ENCODE data around the gene TRIM73.
"Not testable (repeated sequence)": the region's sequence is repeated elsewhere in the genome, so short reads cannot be mapped to it uniquely, and the experiment has no call there.

The TRIM73 gene

DNA sequence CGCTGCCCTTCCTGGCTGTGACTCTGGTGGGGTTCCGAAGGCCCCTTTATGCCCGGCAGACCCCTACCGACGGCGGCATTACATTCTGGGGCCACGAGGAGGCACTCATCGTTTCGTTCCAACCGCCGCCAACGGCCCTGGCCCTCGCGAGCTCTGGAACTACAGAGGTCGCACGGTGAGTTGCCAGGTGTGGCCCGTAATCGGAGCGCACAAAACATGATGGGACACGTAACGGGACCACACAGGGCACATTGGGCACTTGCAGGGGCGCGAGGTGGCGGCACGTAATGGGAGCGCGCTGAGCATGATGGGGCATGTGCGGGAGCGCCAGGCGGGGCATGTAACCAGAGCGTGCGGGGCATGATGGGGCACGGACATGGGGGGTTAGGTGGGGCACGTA, at the start of gene TRIM73:
Gene TRIM73, plus strand, starts transcription at position 301 of the 400 bp plus-strand sequence. CDS start 3,305 bp downstream, outside the sequence.
- DNase-seq; intact Hi-C loops (cut with DNase I): not testable (repeated sequence)

GRCh38 chr7:75358671-75359541, 36.5 kb upstream of the TRIM73 start:
- intact Hi-C loops (cut with DNase I), result not testable (repeated sequence)
- peak in 20 of 42 donors; percentile 0 to 37 (median 10) for DNase-seq

GRCh38 chr7:75359542-75359848, 35.9 kb upstream of the TRIM73 start:
- peak in 1 of 42 donors; percentile 2 for DNase-seq
- intact Hi-C loops (cut with DNase I), result not testable (repeated sequence)

- DNase-seq; intact Hi-C loops (cut with DNase I): not testable (repeated sequence)
Measured at GRCh38 chr7:75364079-75364478, 31.4 kb upstream of the TRIM73 start.

- DNase-seq; intact Hi-C loops (cut with DNase I): not testable (repeated sequence)
Measured at GRCh38 chr7:75366643-75367042, 28.8 kb upstream of the TRIM73 start.

DNA sequence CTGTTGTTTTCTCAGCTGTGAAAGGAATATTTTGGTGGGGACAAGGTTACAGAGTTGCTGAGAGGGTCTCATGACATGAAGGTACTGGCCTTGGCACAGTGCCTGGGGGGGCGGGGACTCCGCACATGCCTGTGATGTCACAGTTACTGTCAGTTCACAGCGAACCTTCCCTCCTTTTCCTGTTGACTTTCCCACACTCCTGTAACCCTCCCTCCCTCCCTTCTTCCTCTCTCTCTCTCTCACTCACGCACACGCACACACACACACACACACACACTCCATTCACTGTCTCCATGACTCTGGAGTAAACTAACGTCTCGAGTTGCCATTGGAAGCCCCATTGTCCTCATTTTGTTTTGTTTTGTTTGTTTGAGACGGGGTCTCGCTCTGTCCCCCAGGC, 28.1 kb upstream of the TRIM73 start:
- DNase-seq; intact Hi-C loops (cut with DNase I): not testable (repeated sequence)

- DNase-seq; intact Hi-C loops (cut with DNase I): not testable (repeated sequence)
Measured at GRCh38 chr7:75374144-75374518, 21.3 kb upstream of the TRIM73 start.

GRCh38 chr7:75374519-75375317, 20.7 kb upstream of the TRIM73 start:
- DNase-seq; intact Hi-C loops (cut with DNase I): not testable (repeated sequence)

DNA sequence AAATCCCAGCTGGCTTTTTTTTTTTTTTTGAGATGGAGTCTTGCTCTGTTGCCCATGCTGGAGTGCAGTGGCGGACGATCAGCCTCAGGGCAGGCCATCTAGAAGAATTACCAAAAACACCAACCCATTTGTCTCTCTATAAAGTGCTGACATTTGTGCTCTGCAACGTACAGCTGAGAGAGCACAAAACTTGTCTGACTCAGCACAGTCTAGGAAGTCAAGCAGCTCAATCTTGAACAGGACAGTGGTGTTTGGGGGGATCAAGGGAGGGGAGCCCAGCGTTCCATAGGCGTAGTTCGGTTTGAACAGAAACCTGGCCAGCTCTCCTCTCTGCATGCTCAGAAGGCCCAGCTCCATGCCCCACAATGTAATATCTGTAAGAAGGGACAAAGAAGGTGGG, 2.2 kb upstream of the TRIM73 start:
- DNase-seq; intact Hi-C loops (cut with DNase I): not testable (repeated sequence)

DNA sequence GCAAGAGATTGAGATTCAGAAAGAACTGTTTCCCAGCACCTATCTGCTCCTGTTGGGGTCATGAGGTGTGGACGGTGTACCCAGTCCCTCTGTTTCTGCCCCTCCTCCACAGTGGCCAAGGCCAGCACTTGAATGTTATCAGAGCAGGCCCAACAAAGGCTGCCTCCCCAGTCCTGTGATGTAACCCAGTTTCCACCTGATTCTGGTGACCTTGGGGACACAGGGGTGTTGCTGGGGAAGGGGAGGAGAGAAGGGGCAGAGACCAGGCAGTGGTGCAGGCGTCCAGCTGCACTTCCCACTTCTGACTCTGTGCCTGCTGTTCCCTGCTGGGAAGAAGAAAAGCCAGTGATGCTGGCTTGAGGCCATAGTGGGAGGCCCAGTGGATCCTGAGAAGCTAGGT, 2.4 kb downstream of the TRIM73 start:
- intact Hi-C loops (cut with DNase I); DNase-seq: not testable (repeated sequence)

DNA sequence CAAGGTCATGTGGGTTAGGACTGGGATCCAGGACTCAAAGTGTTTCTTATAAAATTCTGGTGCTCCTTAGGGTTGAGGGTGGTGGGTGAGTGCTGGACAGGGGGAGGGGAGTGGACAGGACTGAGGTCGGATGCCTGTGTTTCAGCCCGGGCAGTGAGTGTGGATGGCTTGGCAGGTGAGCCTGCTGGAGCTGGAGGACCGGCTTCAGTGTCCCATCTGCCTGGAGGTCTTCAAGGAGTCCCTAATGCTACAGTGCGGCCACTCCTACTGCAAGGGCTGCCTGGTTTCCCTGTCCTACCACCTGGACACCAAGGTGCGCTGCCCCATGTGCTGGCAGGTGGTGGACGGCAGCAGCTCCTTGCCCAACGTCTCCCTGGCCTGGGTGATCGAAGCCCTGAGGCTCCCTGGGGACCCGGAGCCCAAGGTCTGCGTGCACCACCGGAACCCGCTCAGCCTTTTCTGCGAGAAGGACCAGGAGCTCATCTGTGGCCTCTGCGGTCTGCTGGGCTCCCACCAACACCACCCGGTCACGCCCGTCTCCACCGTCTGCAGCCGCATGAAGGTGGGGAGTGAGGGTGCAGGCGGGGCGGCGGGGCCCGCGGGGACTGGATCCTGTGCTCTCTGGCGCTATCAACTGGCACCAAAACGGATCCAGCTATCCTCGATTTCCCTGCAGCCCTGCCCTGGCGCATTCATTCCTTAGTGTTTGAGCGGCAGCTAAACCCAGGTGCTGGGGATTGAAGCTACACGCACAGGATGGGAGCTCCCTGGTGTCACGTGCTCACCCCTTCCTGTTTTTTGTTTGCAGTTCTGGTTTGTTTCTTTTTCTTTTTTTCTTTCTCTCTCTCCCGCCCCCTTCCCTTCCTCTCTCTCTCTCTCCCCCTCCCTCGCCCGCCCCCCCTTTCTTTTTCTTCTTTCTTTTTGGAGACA, 3.6 kb downstream of the TRIM73 start:
- DNase-seq; intact Hi-C loops (cut with DNase I): not testable (repeated sequence)

GRCh38 chr7:75400575-75400974, 5.1 kb downstream of the TRIM73 start:
- intact Hi-C loops (cut with DNase I); DNase-seq: not testable (repeated sequence)

DNA sequence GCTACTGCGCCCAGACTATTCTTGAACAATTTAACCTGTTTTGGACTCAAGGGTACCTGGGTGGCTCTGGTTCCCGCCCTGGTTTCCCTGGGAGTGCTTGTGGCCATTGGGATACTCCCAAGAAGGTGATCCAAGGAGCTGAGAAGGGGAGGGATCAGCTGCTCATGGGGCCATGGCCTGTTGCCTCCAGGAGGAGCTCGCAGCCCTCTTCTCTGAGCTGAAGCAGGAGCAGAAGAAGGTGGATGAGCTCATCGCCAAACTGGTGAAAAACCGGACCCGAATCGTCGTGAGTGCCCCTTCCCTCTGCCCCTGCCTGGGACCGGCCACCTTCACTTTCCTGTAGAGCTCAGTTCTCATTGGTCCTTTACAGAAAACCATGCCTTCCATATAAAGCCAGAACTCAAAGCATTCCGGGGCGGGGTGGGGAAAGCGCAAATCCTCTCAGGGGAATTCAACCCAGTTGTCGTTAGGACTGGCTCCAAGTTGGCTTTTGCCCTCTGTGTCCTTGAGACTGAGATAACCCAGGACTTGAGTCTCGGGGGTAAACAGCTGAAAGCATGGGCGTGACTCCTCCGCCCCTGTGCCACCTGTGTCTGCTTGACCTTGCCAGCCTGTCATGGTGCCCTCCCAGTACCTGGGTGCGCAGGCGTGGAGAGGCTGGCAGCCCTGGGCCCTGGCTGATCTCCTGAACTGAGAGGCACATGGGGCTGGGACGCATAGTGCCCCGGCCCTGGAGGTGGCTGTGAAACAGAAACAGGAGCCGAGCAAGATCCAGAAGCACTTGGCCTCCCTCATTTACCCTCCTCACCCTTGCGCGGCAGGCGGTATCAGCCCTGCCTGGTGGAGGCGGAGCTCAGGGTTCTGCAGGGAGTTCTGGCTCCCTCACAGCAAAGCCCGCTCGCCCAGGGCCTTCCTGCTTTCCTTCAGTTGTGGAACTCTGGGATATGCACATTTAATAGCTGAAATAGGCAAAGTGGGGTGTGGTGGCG, 8.3 kb downstream of the TRIM73 start:
- DNase-seq; intact Hi-C loops (cut with DNase I): not testable (repeated sequence)

GRCh38 chr7:75404663-75405062, 9.2 kb downstream of the TRIM73 start:
- DNase-seq; intact Hi-C loops (cut with DNase I): not testable (repeated sequence)

- DNase-seq; intact Hi-C loops (cut with DNase I): not testable (repeated sequence)
Measured at GRCh38 chr7:75409880-75410822, 14.7 kb downstream of the TRIM73 start.

GRCh38 chr7:75410823-75411173, 15.4 kb downstream of the TRIM73 start:
- intact Hi-C loops (cut with DNase I); DNase-seq: not testable (repeated sequence)

DNA sequence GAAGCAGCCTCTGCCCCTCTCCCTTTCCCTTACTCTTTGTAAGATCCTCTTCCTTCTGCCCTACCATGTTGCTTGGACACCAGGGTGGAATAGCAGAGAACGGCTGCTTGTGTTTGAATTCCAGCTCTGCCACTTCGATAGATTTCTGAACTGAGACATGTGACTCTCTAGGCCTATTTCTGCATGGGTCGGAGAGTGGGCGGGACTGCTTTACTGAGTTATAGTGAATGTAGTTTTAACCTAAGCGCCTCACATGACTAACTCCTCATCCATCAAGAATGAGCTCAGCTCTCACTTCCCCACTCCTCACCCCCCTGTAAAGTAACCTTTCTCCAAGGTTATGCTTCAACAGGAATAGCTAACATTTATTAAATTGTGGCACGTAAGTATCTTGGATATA, 18.8 kb downstream of the TRIM73 start:
- peak in 32 of 42 donors; percentile 6 to 80 (median 48) for DNase-seq

More for the DNA sequence above, 18.8 kb downstream of the TRIM73 start:
- intact Hi-C loops (cut with DNase I), result not testable (repeated sequence)

Measured in head of caudate nucleus (tissue), 42 donors.